ENCODE measurements around the gene NBAS. TPM values are rescaled to one million over a fixed set of nuclear protein-coding genes. Genes with fewer than 3 reads are reported as not detected.

Gene NBAS
- total RNA-seq, 3 donors from 2014 or later (not counting 1 experiment from before 2014, with no cell fraction given), result 27.8 to 34.7 (median 29.2) TPM

DNA sequence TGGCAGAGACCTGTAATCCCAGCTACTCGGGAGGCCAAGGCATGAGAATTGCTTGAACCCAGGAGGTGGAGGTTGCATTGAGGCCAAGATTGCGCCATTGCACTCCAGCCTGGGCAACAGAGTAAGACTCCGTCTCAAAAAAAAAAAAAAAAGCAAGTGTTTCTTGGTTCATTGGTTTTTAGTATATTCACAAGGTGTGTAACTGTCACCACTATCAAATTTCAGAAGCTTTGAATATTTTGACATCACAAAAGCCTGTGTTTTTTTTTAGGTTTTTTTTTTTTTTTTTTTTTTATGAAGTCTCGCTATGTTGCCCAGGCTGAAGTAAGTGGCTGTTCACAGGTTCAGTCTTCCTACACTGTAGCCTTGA, 47.2 kb upstream of the NBAS start:
- H3K4me3 Mint-ChIP-seq, result no peak overlapping the region
- no peak for ATAC-seq
- no peak overlapping the region for H3K27ac ChIP-seq (ENCODE audit: low read length)
- no peaks in the 10 kb centered on the region for H3K27me3 ChIP-seq (ENCODE audit: control insufficient read depth, insufficient read depth, low read length)
- peaks cover 69% of the 10 kb centered on the region for H3K36me3 ChIP-seq (ENCODE audit: control insufficient read depth, insufficient read depth, low read length)
- no peaks in the 10 kb centered on the region for H3K4me1 ChIP-seq (ENCODE audit: control insufficient read depth, insufficient read depth, low read length)
- H3K9me3 Mint-ChIP-seq, result no peaks in the 10 kb centered on the region
- DNase-seq, result no peak
- H3K4me1 Mint-ChIP-seq, result peaks cover 0 to 4% of the 10 kb centered on the region in 2 donors
- H3K4me3 ChIP-seq (ENCODE audit: low read length), result no peak overlapping the region
- no peaks in the 10 kb centered on the region for H3K27me3 Mint-ChIP-seq (ENCODE audit: low read depth in 2 of 2)
- no peak overlapping the region for H3K27ac Mint-ChIP-seq
- whole genome bisulfite sequencing (ENCODE audit: insufficient coverage), result 100% methylated on average over 3 of the region's 4 CpGs
- no peaks in the 10 kb centered on the region for H3K9me3 ChIP-seq (ENCODE audit: control insufficient read depth, insufficient read depth, low read length)
- intact Hi-C loops (cut with micrococcal nuclease), result no loop called here
- peaks cover 17% of the 10 kb centered on the region for H3K36me3 Mint-ChIP-seq
- no peak for TF ChIP-seq CTCF (IDR thresholded peaks at IDR 0.05)

DNA sequence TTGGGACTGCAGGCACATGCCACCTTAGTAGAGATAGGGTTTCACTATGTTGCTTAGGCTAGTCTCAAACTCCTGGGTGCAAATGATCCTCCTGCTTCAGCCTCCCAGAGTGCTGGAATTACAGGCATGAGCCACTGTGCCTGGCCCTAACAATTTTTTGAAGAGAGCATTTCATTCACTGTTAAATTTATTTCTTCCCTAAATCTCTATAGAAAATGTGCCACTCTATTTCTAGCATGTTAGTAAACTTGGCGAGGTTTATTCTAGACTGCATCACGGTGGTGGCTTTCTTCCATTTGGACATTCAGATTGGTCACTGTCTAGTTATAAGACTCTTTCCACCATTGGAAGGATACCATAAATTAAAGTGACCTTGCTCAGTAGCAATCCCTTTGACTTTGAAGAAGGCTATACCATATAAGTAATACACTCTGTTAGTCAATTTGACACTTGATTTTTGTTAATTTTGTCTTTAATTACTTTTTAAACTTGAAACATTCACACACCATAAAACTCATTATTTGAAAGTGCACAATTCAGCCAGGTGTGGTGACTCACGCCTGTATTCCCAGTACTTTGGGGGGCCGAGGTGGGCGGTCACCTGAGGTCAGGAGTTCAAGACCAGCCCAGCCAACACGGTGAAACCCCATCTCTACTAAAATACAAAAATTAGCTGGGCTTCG, 46.7 kb upstream of the NBAS start:
- Histone ChIP-seq H3K9me3 (ENCODE audit: control insufficient read depth, insufficient read depth, low read length) (no peaks in the 10 kb centered on the region), H3K4me3 (ENCODE audit: low read length) (no peak overlapping the region), H3K4me1 (ENCODE audit: control insufficient read depth, insufficient read depth, low read length) (no peaks in the 10 kb centered on the region), H3K36me3 (ENCODE audit: control insufficient read depth, insufficient read depth, low read length) (peaks cover 74% of the 10 kb centered on the region), H3K27me3 (ENCODE audit: control insufficient read depth, insufficient read depth, low read length) (no peaks in the 10 kb centered on the region), H3K27ac (ENCODE audit: low read length) (no peak overlapping the region)
- H3K27ac Mint-ChIP-seq, result no peak overlapping the region
- H3K36me3 Mint-ChIP-seq, result peaks cover 22% of the 10 kb centered on the region
- no peak for DNase-seq
- peaks cover 0 to 4% of the 10 kb centered on the region in 2 donors for H3K4me1 Mint-ChIP-seq
- H3K27me3 Mint-ChIP-seq (ENCODE audit: low read depth in 2 of 2), result no peaks in the 10 kb centered on the region
- intact Hi-C loops (cut with micrococcal nuclease), result no loop called here
- no peaks in the 10 kb centered on the region for H3K9me3 Mint-ChIP-seq
- 95% methylated on average over 7 of the region's 7 CpGs for WGBS (ENCODE audit: insufficient coverage)
- TF ChIP-seq CTCF (IDR thresholded peaks at IDR 0.05), result no peak
- no peak for ATAC-seq
- H3K4me3 Mint-ChIP-seq, result no peak overlapping the region

DNA sequence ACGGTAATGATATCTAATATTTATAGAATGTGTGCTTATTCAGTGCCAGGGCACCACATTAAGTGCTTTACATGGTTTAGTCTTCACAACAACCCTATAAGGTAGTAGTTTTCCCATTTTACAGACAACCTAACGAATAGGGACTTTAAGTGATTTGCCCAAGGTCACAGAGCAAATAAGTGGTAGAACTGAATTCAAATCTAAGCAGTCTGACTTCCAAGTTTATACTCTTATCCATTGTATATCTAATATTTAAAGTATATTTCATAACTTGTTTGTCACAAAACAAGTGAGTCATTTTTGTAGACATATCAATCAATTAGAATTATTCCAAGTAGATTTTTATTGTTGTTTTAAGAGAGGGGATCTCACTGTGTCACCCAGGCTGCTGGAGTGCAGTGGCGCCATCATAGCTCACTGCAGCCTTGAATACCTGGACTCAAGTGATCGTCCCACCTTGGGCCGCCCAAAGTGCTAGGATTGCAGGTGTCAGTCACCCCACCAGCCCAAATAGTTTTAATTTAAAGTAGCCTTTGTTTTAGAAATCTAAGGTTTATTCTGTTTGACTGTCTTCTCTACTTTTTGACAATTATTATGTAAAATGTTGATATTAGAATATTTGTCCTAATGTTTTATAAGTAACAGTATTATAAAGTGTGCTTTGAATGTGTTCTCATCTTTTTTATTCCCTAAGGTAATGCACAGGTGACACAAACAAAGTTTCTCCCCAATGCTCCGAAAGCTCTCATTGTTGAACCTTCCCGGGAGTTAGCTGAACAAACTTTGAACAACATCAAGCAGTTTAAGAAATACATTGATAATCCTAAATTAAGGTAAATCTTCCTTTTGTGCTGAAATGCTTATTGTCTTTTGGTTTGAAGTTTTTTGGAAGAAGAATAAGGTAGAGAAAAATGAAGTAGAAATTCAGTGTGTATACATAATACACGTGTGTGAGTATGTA, 45.6 kb upstream of the NBAS start:
- Mint-ChIP-seq H3K36me3 (peaks cover 24% of the 10 kb centered on the region), H3K27ac (no peak overlapping the region), H3K9me3 (no peaks in the 10 kb centered on the region), H3K27me3 (ENCODE audit: low read depth in 2 of 2) (no peaks in the 10 kb centered on the region), H3K4me3 (no peak overlapping the region), H3K4me1 (peaks cover 0 to 4% of the 10 kb centered on the region in 2 donors)
- Histone ChIP-seq H3K9me3 (ENCODE audit: control insufficient read depth, insufficient read depth, low read length) (no peaks in the 10 kb centered on the region), H3K4me1 (ENCODE audit: control insufficient read depth, insufficient read depth, low read length) (no peaks in the 10 kb centered on the region), H3K4me3 (ENCODE audit: low read length) (no peak overlapping the region), H3K36me3 (ENCODE audit: control insufficient read depth, insufficient read depth, low read length) (peaks cover 84% of the 10 kb centered on the region), H3K27me3 (ENCODE audit: control insufficient read depth, insufficient read depth, low read length) (no peaks in the 10 kb centered on the region), H3K27ac (ENCODE audit: low read length) (no peak overlapping the region)
- intact Hi-C loops (cut with micrococcal nuclease), result no loop called here
- TF ChIP-seq CTCF (IDR thresholded peaks at IDR 0.05), result no peak
- ATAC-seq (no peak), DNase-seq (no peak)
- 100% methylated on average over 5 of the region's 8 CpGs for WGBS (ENCODE audit: insufficient coverage)

Data from natural killer cell (primary cell).